Measurements from ENCODE around the gene TANC1.

- no peak for TF ChIP-seq CTCF (IDR thresholded peaks at IDR 0.05)
- no peak for TF ChIP-seq POLR2A (IDR thresholded peaks at IDR 0.05)
Observed at GRCh38 chr2:158928965-158929364, 39.5 kb upstream of the TANC1 start.

Data from sigmoid colon (tissue), 3 donors.